ENCODE measurements around the gene GNB1L.

Gene GNB1L

DNA sequence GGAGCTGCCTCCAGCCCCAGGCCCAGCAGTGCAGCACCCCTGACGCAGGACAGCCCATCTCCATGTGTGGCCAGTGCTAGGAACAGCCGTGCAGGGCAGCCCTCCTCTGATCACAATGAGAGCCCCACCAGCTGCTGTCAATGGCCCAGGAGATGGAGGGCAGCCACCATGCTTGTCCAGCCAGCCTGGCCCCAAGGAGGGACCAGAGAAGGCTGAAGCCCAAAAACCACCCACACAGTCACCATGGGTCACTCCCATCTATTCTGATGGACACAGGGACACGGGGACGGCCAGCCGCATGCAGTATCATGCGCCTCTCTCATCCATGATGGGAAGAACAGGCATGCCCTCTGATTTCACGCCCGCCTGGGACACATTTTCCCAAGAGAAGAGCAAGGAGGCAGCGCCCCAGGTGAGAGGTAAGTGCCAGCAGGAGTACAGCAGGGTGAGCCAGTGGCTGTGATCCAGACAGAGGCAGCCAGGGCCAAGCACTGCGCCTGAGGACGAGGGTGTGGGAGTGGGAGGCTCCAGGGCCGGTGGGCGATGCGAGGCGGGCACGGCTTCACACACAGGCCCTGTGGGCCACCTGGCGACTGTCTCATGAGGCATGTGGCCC, 33.6 kb upstream of the GNB1L start:
- peak; percentile 17 for DNase-seq

- peak; percentile 22 for DNase-seq
Measured at GRCh38 chr22:19887256-19887985, 32.7 kb upstream of the GNB1L start.

GRCh38 chr22:19886605-19887255, 32.1 kb upstream of the GNB1L start:
- DNase-seq = peak; percentile 38

GRCh38 chr22:19885841-19886592, 31.3 kb upstream of the GNB1L start:
- DNase-seq = peak; percentile 18

DNA sequence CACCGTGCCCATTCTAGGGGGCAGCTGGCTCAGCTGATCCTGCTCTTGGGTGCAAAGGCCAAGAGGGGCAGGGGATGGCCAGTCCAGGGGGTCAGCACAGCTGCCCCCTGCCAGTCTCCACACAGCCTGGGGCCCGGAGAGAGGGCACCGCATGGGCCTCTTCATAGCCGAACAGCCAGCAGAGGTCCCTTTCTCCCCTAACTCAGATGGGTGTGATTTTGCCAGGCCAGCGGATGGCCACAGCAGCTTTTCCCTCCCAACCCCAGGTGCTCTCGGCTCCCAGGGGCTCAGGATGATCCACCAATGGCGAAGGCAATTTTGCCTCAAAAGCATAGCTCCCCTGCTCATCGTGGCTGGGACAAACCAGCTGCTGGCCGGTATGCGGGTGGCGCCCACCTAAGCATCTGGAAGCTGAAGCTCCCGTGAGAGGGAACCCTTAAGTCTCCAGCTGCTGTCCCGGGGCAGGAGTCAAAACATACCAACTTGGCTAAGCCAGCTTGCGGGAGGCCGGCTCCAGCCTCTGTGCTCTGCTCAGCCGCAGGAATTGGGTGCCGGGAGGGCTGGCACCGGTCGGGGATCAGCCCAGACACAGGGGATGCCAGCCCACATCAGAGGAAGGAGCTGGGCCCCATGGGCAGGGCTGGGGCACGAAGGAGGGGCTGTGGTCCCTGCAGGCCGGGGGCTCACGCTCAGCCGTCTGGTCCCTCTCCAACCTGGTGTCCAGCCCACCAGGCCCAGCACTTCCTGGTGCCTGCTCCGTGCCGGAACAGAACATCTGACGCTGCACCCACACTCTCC, 30.5 kb upstream of the GNB1L start:
- peak; percentile 26 for DNase-seq

DNA sequence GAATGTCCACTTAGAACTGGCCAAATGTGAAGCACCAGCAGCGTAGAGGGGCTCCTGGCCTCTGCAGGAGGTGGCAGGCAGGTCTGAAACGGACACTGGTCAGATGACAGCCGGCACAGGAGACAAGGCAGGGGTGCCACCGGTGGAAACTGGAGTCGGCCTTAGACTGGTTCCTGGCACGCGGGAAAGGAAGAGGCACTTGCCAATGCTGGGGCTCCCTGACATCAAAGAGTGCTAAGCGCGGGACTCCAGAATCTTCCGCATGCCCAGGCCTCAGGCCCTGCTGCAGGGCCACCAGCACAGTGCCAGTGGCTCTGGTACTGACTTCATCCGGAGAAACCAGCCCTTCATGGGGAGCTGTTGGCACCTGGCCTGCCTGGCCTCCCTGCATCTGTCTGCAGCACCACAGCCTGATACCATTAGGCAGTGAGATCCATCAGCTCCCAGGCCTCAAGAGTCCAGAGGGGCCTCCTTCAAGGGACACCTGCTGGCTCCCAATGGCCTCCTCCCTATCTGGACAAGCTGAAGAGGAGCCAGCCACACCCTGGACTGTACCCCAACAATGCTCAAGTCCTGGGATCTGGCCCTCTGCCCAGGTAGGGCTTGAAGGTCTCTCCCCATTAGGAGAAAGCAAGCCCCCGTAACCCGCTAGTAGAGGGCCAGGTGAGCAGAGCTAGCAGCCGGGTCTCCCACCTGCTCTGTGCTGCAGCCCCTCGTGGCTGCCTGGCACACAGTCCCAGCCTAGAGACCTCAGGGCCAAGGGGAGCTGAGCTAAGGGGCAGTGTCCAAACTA, 29.7 kb upstream of the GNB1L start:
- peak; percentile 22 for DNase-seq

- peak; percentile 9 for DNase-seq
Measured at GRCh38 chr22:19883446-19883845, 28.8 kb upstream of the GNB1L start.

DNA sequence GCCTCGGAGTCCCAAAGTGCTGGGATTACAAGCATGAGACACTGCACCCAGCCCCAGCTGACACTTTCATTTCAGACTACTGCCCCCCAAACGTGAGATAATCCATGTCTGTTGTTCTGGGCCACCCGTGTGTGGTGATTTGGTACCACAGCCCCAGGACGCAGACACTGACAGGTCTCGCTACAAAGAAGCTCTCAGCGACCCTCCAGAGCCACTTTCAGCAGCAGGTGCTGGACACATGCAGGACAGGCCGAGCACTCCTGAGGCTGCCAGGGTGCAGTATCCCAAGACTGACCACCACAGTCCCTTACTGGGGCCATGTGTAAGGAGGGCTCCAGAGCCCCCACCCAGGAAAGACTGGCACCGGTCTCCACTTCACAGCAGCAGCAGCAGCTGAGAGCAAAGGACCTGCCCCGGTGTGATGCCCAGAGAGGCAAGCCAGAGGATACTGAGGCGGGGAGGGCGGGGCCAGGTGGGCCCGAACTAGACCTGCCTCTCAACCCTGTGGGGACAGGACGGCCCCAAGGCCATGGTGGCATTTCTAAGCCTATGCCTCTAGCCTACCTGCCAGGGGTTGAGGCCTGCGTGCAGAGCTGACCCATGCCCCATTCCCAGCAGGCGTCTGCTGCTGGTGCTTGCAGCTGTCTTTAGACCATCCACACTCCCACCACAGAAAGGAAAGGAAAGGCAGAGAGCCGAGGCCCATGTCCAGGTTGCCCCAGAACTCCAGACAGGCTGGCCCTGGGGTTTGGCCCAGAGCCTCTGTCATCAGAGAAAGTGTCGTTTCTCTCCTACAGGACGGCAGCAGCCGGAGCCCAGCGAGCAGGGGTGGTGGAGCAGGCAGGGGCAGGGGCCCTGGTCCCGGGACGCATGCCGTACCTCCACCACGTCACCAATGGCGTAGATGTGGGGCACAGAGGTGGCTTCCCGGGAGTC, 28.0 kb upstream of the GNB1L start:
- DNase-seq = peak; percentile 16

GRCh38 chr22:19880786-19881569, 26.3 kb upstream of the GNB1L start:
- DNase-seq = peak; percentile 87

- peak; percentile 20 for DNase-seq
Measured at GRCh38 chr22:19879992-19880785, 25.5 kb upstream of the GNB1L start.

- no peak for DNase-seq
Measured at GRCh38 chr22:19879643-19879991, 24.9 kb upstream of the GNB1L start.

GRCh38 chr22:19879246-19879570, 24.5 kb upstream of the GNB1L start:
- DNase-seq = no peak

- DNase-seq = no peak
Measured at GRCh38 chr22:19878461-19879245, 24.0 kb upstream of the GNB1L start.

DNA sequence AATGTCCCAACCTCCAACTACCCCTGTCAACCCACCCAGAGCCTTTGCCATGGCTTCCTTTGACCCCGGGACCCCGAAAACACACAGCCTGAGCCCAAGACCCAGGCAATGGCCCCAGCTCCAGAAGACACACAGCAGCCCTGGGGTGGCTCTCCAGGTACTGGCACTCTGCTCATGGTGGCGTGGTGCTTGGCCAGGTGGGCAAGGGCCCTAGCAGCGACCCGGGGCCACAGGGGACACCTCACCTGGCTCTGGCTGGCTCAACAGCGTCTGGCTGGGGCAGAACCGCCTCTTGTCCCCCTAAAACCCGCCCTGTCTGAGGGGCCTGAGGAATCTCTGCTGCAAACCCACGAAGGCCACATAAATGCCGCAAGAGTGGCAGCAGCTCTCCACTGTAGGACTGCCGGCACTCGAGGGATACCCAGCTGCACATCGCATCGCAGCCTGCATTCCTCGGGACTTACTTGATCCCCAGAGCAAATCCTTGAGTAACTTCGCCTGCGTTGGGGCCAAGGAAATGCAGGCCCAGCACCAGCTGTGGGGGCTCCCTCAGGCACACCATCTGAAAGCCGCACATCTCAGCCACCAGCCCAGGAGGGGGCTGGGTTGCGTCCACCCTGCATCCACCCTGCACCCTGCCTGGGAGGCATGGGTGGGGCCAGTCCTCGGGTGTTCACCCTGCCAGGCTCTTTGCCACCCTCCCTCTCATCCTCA, 23.1 kb upstream of the GNB1L start:
- DNase-seq = peak; percentile 26

DNA sequence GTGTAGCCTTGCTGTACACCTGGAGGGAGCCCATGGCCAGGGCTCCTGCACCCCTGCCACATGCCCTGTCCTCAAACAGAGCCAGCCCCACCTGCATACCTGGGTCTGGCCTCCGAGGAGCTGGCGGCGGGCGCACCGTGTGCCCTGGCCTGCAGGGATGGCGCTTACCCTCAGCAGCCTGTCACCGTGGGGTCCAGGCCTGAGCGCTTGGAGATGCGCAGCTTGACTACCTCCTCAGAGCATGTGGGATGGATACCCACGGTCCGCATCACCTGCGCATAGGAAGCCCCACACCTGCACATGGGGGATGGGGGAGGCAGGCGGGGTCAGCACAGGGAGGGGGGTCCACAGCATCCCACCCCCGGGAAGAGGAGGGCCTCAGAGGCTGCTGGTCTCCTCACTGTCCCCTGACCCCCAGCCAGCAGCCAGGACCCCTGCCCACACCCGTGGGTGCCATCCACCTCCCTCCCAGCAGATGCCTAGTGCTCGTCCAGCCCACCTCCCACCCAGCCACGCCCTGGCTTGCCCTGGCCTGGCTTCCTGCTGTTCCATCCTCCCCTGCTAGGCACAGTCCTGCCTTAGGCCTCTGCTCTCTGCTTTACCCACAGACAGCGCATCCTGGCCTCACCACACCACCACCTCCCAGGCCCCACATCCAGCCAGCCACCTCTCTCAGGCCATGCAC, 22.4 kb upstream of the GNB1L start:
- peak; percentile 19 for DNase-seq

- peak; percentile 17 for DNase-seq
Measured at GRCh38 chr22:19876314-19876940, 21.8 kb upstream of the GNB1L start.
